GM18502 (cell line): ENCODE measurements around the gene LRTM1.

Source experiments
- ATAC-seq: cut with Tn5 transposase; IDR thresholded peaks from one replicate; pipeline ENCODE4 v1.9.1; 2021; ENCODE audit warnings: mild to moderate bottlenecking; ENCODE audit not compliant: unreplicated experiment, poor library complexity

The LRTM1 gene

DNA sequence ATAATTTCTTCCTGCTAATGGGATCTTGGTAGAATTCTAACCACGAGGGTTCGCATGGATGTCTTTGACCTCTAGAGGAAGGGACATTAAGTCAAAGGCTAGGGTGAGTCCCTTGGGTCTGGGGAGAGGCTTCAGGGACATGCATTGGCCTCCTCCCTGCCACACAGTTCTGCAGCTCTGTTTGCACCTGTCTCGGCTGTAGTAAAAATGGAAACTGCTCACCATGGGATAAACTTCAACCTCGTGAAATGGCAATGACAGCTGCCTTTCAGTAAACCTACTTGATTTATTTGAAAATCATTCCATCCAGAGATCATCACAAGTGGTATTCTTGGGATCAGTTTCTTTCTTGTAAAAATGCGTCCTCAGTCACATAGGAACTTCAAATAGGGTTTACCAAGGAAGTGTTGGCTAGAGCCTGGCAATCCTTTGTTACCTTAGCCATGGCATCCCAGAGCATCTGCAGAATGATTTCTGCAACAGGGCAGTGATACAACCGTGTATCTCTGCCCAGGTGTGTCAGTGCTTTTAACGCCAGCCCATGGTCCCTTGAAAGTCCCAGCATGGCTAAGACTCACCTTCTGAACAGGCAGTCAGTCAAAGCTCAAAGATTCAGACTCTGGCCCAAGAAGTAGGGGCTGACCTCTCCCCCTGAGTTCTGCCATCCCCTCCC lies 14.0 kb upstream of the LRTM1 start:
- no peak for ATAC-seq

DNA sequence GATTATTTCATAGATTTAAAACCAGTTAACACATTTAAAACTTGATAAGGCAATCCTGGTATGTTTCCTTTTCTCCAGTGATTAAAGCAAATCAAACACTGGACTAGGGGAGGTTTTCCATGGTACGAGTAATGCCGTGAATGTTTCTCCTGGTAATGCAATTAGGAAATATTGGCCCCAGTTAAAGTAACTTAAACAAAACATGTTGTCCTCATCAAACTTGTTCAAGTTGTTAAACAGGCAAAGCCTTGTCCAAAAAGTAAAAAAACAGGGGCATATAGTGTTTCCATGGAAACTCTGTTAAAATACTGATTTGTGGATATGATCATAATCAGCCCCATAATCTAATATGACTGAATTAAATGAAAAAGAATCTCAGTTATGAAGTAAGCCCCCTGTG lies 13.1 kb upstream of the LRTM1 start:
- ATAC-seq: no peak

DNA sequence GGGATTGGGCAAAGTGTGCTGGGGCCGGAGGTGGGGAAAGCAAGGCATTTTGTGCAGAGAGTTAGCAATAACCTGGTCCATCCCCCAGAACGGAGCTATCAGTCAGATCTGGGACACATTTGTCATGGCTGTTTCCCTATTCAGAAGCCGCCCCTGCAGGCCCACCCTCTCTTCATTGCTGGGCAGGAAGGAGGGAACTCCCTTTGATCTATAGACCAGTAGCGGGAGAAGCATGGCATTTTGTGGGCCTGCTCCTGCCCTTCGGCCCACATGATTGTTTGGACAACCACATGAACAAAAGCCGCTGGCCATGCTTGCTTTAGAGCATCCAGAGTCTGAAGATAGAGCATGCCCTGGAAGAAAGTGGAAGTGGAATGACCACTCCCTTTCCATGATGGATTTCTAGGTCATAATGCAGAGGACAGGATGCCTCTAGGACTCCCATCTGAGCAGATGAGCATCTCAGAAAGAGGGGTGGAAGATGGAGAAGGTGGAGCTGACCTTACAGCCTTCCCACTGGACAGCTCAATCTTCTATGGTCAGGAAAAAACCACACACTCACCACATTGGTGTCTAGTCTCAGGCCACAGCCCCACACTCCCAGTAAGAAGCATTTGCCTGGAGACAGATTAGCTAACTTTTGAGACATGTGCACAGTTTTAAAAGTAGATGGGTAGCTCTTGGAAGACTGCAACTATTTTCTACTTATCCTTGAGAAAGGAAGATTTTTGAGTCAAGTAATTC lies 11.9 kb upstream of the LRTM1 start:
- ATAC-seq: no peak

DNA sequence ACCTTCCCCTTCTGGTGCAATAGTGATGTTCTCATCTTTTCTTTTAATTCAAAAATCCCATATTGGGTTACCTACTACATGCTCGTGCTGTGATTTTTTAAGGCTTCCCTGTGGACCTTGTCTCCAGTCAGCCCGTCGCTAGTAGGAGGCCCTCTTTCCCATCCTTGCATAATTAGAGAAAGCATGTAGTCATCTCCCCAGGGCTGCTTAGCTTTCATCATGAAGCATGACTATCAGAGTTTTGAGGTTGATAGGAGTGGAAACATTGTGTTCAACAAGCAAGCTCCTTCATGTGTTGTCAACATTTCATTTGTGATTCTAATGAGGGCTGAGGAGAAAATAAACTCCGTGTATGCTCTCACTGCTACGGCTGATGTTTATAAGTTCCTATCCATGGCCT lies 8.7 kb upstream of the LRTM1 start:
- ATAC-seq: no peak

DNA sequence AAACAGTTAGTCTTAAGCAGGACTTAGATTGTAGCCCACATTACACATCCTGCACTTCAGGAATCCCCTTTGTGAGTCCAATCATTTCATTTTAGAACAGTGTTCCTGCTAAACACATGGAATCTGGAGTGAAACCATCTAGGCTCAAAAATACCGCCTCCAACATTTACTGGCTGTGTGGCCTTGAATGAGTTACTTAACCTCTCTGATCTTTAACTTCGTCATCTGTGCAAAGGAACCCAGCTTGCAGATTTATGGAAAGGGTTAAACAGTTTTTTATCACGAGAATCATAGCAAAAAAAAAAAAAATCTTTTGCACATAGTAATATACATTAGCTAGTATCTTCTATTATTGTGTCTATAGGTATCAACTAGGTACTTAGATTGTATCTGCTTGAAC lies 8.0 kb upstream of the LRTM1 start:
- no peak for ATAC-seq

- ATAC-seq: no peak
These were observed 4.7 kb upstream of the LRTM1 start for GRCh38 chr3:54932606-54933005.

- no peak for ATAC-seq
These were observed 3.3 kb upstream of the LRTM1 start for GRCh38 chr3:54931182-54931581.

DNA sequence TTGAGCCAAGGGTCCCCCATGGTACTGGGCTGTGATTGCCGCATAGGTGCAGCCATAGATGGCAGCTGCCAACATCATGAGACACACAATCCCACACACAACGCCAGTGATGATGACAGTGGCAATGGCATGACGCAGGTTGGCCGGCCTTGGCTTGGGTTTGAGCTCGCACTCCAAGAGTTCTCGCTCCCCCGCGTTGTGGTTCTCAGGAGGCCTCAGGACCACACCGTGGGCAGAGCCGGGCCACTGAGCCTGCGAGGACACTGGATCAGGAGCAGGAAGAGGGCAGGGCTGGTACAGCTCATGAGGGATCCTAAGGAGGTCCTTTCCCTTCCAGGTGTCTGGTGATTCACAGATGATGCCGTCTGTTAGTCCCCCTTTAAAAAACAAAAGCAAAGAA lies 9.3 kb downstream of the LRTM1 start:
- no peak for ATAC-seq

GRCh38 chr3:54917862-54918261 lies 10.0 kb downstream of the LRTM1 start:
- ATAC-seq: no peak

- no peak for ATAC-seq
These were observed 10.7 kb downstream of the LRTM1 start for GRCh38 chr3:54917174-54917573.

DNA sequence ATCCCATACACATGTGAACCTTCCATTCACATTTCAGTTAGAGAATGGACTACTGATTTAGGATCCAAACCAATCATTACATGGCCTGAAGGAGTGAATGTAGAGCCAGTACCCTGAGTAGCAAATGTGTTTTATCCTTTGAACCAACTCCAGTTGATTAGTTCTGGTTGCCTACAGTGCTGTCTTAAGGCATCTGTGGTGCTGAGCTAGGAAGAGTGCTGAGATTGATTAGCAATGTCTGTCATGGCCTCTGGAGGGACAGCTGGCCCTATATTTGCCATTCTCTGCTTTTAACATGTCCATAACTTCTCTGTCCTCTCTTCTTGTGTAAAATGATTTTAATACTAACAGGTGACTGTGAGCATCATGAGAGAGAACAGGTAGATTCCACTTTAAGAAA lies 11.1 kb downstream of the LRTM1 start:
- ATAC-seq: no peak

DNA sequence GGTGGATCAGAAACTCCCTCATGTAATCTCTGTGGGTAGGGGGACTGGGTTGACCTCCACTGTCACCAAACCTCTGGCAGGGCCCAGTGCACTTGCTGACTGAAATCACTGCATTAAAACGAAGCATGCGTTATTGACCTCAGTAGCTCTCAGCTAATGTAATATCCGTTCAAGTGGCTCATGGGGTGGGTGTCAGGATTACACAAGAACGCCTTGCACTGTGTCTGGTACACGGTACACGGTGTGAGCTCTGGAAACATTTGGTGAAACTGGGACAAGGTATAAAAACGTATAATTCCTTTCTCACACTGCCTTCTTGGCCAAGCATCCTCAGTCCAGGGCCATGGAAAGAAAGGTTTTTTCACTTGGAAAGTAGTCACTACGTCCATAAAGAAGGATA lies 11.9 kb downstream of the LRTM1 start:
- ATAC-seq: no peak

- no peak for ATAC-seq
These were observed 12.7 kb downstream of the LRTM1 start for GRCh38 chr3:54915181-54915580.

DNA sequence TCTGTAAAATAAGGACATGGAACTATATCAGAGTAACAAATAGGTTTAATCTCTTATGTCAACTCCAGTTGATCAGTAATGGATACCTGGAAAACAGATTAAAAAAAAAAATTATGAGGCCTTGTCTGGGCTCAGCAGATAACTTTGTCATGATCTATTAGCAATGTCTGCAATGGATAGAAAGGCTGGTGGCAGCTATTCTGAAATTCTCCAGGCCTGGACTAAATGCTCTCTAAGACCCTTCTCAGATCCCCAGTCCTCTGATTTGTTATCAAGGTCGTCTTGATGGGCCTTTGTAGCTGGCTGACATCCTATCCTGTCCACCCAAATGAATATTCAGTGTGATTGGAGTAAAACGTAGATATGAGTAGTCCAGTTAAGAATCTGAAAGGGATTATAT lies 13.7 kb downstream of the LRTM1 start:
- no peak for ATAC-seq

DNA sequence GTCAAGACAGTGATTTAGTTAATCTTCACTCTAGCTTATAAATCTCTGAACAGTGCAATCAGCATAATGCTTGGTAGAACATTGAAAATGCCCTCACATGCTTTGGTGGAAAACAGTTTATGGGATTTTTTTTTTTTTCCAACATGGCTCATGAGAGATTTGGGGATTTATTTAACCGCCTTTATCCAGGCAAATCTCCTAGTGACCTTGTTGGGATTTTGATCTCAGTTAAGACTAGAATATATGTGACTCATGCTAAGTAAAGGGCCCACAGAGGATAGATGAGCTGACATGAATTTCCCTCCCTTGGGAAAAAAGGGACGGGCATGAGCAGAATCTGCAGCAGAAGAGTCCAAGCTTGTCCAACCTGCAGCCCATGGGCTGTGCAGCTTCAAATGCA lies 18.7 kb downstream of the LRTM1 start:
- no peak for ATAC-seq

DNA sequence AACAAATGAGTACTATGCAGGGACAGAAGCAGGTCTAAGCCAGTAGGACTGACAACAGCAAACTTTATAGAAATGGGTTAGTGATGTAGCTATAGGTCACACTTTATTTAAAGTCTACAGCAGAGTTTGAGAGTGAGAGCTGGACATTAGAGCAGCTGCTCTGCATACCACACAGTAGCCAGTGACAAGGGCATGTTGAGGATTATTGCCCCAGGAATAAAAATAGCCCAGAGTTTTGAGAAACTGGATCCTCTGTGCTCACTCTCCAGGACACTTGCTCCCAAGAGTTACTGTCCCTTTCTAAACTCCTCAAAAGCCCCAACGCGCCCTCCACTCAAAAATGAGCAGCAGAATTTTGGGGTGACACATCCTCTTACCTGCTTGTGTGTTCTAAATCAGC lies 21.1 kb downstream of the LRTM1 start:
- ATAC-seq: no peak

GRCh38 chr3:54905920-54906319 lies 21.9 kb downstream of the LRTM1 start:
- ATAC-seq: no peak

GRCh38 chr3:54905261-54905888 lies 22.5 kb downstream of the LRTM1 start:
- ATAC-seq: no peak

DNA sequence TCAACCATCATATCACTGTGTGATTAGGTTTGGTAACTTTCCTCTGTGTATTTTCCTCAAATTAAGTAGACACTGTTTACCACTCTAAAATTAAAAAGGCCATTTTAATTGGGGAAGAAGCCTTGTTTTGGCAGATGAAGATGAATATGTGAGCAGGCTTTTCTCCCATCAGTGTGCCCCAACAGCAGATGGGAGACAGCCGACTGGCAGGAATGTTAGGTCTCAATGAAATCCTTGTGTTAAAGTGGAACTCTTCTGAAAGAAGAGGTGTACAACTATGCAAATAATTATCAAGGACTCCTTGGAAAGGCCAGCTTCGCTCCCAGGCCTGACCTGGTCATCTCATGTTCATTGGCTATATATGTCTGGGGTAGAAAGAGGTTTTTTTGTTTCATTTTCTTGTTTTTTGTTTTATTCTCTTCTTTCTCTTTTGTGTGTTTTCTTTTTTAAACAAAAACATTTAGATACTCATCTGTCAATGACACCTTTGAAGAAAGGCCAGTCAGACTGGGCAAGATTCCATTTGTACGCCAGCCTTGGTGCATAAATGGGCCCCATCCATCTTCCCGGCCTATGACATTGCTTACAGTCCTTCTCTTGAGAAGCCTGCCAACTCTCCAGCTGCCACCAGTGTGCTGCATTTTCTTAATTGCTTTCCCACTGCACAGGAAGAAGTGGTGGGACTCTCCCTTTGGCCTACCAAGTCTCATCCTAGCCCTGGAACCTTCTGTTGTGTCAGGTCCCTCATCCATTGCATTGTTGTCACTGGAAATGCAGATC lies 25.8 kb downstream of the LRTM1 start:
- no peak for ATAC-seq

DNA sequence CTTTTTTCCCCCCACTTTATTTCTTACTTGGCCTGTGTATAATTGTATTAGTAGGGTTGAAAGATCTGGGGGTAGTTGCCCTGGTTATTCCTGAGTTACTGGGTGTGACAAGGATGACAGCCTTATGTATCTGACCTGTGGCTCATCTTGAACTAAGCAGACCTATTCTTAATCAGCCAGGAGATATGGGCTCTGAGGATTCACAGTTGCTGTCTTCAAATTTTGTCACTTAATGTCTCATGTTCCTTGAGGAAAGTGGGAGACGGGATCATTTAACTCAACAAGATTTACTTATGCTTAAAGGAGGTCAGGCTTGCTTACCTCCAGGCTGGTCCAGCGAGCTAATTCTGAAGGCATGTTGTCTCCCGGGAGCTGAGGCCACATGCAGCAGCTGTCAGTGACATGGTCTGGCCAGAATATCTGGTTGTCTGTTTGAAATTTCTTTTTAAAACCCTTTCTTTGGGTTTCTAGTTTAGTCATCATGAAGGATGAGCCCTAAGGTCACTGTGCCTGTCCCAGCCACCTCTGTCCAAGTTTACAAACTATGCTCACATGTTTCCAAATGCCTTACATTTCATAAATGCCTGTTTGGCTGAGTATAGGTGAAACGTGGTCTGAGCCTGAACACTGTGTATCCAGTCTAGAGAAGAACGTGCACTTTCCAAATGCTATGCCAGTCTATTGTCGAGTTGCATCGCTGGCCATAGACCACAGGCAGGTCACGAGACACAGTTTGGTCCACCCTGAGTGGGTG lies 26.8 kb downstream of the LRTM1 start:
- ATAC-seq: no peak
